Spleen (tissue), 11 donors: ENCODE measurements around the gene NFIX. TPM values are rescaled to one million over a fixed set of nuclear protein-coding genes. Genes with fewer than 3 reads are reported as not detected.

Experiments
- DNase-seq: peaks from one replicate; pipeline ENCODE4 v3.0.0-alpha.2; 2020
- H3K27ac ChIP-seq, 8 donors: fragments of 200-600 bp; sonication (generic) in 7 of 8; 1 replicate in 4 of 8; 2 replicates in 4 of 8; pipeline versions ENCODE4 v1.5.0 to v1.8.0; 2016 to 2021; ENCODE audit warnings: inconsistent platforms in 4 of 8, mild to moderate bottlenecking in 4 of 8, moderate library complexity in 1 of 8
- H3K27me3 ChIP-seq, 7 donors: fragments of 200-600 bp; sonication (generic) in 6 of 7; replicated peaks in 1 of 7; 1 replicate in 4 of 7; 2 replicates in 3 of 7; pipeline versions ENCODE4 v1.5.0 to v1.8.0; 2016 to 2021; ENCODE audit warnings: inconsistent platforms in 3 of 7, mild to moderate bottlenecking in 1 of 7
- H3K36me3 ChIP-seq, 6 donors: fragments of 200-600 bp; sonication (generic) in 5 of 6; 1 replicate in 4 of 6; 2 replicates in 2 of 6; pipeline versions ENCODE4 v1.5.0 to v1.8.0; 2016 to 2021; ENCODE audit warnings: inconsistent platforms in 2 of 6
- H3K4me1 ChIP-seq, 6 donors: fragments of 200-600 bp; sonication (generic) in 5 of 6; 1 replicate in 3 of 6; 2 replicates in 3 of 6; pipeline versions ENCODE4 v1.5.0 to v1.8.0; 2016 to 2021; ENCODE audit warnings: inconsistent platforms in 3 of 6
- H3K4me3 ChIP-seq, 8 donors: fragments of 200-600 bp; sonication (generic) in 7 of 8; 1 replicate in 4 of 8; 2 replicates in 4 of 8; pipeline versions ENCODE4 v1.5.0 to v1.8.0; 2016 to 2021; ENCODE audit warnings: inconsistent platforms in 4 of 8, mild to moderate bottlenecking in 4 of 8, moderate library complexity in 2 of 8
- H3K9me3 ChIP-seq, 8 donors: fragments of 200-600 bp; sonication (generic) in 7 of 8; 1 replicate in 4 of 8; 2 replicates in 4 of 8; pipeline versions ENCODE4 v1.5.0 to v1.8.0; 2016 to 2021; ENCODE audit warnings: inconsistent platforms in 4 of 8
- POLR2A ChIP-seq, 3 donors: fragments of 450-650 bp; IDR thresholded peaks; one replicate each; pipeline ENCODE4 v1.5.1; 2017; ENCODE audit warnings: antibody characterized with exemption in 3 of 3, mild to moderate bottlenecking in 1 of 3
- POLR2AphosphoS5 ChIP-seq, 3 donors: sonication (generic); formaldehyde crosslinking; IDR thresholded peaks; one replicate each; pipeline ENCODE4 v1.5.1; 2017; ENCODE audit warnings: antibody characterized with exemption in 3 of 3
- WGBS, 5 donors: extraction: QIAGEN DNeasy Blood & Tissue Kit in 3 of 5; methylation state at CpG; one replicate each; pipeline versions ENCODE4 v1.1.5 to v1.1.7; 2013 to 2018; 5-methylcytosine and 5-hydroxymethylcytosine counted together
- intact Hi-C: fragments of 100-400 bp; cut with DNase I; formaldehyde crosslinking; loops from one replicate; pipeline ENCODE4 v1.15.0; 2023; ENCODE audit warnings: low total_unique reads
- polyA plus RNA-seq, 3 donors: library from polyadenylated mRNA; stranded (reverse); fragments of 200-250 nt; gene quantifications; one replicate each; pipeline ENCODE4 v1.2.1, GENCODE V29; 2013
- total RNA-seq, 7 donors: library from RNA; depleted of rRNA in 3 of 7; stranded (reverse); fragments of >200 nt in 3 of 7; fragmentation: NEBNext Ultra II Directional in 4 of 7; extraction: Animal tissue kit (Norgen Biotek cat#: 25700) in 4 of 7; gene quantifications; one replicate each; pipeline versions ENCODE4 v1.1.0 to v1.2.1, GENCODE V29; 2016 to 2021
- TF ChIP-seq, protein P1 (sequence below), 11 experiments: fragments of 200-600 bp in 7 of 11; fragments of 450-650 bp in 4 of 11; sonication (generic) in 4 of 11; IDR thresholded peaks in 8 of 11; conservative IDR thresholded peaks in 3 of 11; 1 replicate in 7 of 11; 2 replicates in 4 of 11; pipeline versions ENCODE4 v1.4.0 to v1.8.0; 2016 to 2021; ENCODE audit warnings: antibody characterized with exemption in 11 of 11, inconsistent platforms in 4 of 11, mild to moderate bottlenecking in 1 of 11
- donor health status: healthy with polysubstance abuse.
- donor health status: DM: no; HTN: no; CAD: no; lungs with moderate emphysema.
- donor health status: DM: no; HTN: no; CAD: no.
- donor health status: Bipolar disorder and iron deficiency.
- donor health status: healthy.
- donor health status: DM: no; HTN: no; CAD: no.
- donor health status: DM: yes; HTN: yes; CAD: no.

NFIX gene
- total and polyA plus RNA-seq, 10 donors, result 1.1 to 41.4 (median 17.5) TPM

GRCh38 chr19:13020002-13020414 is 24.7 kb downstream of the NFIX start:
- peak overlapping the region in 5 of 8 donors; percentile 64 to 91 (median 79) for H3K27ac ChIP-seq

GRCh38 chr19:13022111-13022858 is 27.0 kb downstream of the NFIX start:
- peaks cover 0 to 6% (median 0%) of the 10 kb centered on the region in 6 donors for H3K36me3 ChIP-seq
- WGBS, 5 donors, result 24 to 34% (median 31%) methylated on average over 22 of the region's 22 CpGs
- H3K27me3 ChIP-seq, result peaks cover 0 to 39% (median 13%) of the 10 kb centered on the region in 7 donors
- no peak for DNase-seq
- H3K4me1 ChIP-seq, result peaks cover 14 to 88% (median 64%) of the 10 kb centered on the region in 6 donors
- intact Hi-C loops, result no loop called here
- H3K9me3 ChIP-seq, result no peaks in the 10 kb centered on the region
- H3K27ac ChIP-seq, result peak overlapping the region; percentile 55 to 91 (median 80)
- TF ChIP-seq, protein P1, sequence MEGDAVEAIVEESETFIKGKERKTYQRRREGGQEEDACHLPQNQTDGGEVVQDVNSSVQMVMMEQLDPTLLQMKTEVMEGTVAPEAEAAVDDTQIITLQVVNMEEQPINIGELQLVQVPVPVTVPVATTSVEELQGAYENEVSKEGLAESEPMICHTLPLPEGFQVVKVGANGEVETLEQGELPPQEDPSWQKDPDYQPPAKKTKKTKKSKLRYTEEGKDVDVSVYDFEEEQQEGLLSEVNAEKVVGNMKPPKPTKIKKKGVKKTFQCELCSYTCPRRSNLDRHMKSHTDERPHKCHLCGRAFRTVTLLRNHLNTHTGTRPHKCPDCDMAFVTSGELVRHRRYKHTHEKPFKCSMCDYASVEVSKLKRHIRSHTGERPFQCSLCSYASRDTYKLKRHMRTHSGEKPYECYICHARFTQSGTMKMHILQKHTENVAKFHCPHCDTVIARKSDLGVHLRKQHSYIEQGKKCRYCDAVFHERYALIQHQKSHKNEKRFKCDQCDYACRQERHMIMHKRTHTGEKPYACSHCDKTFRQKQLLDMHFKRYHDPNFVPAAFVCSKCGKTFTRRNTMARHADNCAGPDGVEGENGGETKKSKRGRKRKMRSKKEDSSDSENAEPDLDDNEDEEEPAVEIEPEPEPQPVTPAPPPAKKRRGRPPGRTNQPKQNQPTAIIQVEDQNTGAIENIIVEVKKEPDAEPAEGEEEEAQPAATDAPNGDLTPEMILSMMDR (IDR thresholded peaks at IDR 0.05 in 8 of 11, conservative IDR thresholded peaks at IDR 0.05 in 3 of 11), result no peak
- TF ChIP-seq POLR2AphosphoS5 (IDR thresholded peaks at IDR 0.05) (no peak), POLR2A (IDR thresholded peaks at IDR 0.05) (no peak)
- peak overlapping the region in 7 of 8 donors; percentile 3 to 69 (median 40) for H3K4me3 ChIP-seq

More at GRCh38 chr19:13020002-13020414, 24.7 kb downstream of the NFIX start:
- Histone ChIP-seq H3K4me3 (no peak overlapping the region), H3K27me3 (peaks cover 0 to 50% (median 11%) of the 10 kb centered on the region in 7 donors), H3K36me3 (no peaks in the 10 kb centered on the region), H3K4me1 (peaks cover 14 to 93% (median 66%) of the 10 kb centered on the region in 6 donors), H3K9me3 (no peaks in the 10 kb centered on the region)
- TF ChIP-seq, protein P1 (IDR thresholded peaks at IDR 0.05 in 8 of 11, conservative IDR thresholded peaks at IDR 0.05 in 3 of 11), result no peak
- intact Hi-C loops, result no loop called here
- WGBS, 5 donors, result 52 to 79% (median 73%) methylated on average over 7 of the region's 7 CpGs
- DNase-seq, result no peak

DNA sequence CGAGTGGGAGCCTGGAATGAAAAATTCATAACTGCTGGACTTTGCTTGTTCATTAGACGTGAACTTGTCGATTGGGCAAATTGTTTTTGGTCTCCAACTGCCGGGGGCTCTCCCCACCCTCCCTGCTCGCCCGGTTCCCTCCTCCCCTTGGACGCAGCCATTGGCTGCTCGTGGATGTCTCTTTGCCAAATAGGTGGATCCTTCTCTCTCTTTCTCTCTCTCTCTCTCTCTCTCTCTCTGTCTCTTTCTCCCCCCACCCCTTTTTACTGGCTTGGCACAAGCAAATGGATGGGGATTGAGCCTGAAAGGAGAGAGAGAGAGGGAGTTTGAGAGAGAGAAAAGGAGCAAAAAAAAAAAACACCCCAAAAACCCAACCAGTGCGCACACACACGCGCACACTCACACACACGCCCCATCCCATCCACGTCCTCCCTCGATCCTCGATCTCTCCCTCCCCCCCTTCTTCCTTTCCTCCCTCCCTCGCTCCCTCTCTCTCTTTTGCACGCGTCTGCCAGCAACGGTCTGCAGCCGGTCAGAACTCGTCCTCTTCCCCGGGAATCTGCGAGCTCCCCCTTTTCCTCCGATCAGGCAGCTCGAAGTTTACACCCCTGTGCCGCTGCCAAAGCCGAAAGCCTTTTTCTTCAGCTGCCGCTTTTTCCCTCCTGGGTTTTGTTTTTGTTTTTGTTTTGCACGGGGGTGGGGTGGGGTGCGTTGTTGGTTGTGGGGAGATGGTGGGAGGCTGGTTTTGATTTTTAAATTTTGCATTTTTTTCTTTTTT is 27.8 kb downstream of the NFIX start:
- peaks cover 0 to 6% (median 0%) of the 10 kb centered on the region in 6 donors for H3K36me3 ChIP-seq
- peaks cover 11 to 80% (median 57%) of the 10 kb centered on the region in 6 donors for H3K4me1 ChIP-seq
- intact Hi-C loops, result no loop called here
- H3K27ac ChIP-seq, result peak overlapping the region; percentile 55 to 91 (median 80)
- H3K9me3 ChIP-seq, result no peaks in the 10 kb centered on the region
- no peak for TF ChIP-seq POLR2A (IDR thresholded peaks at IDR 0.05)
- TF ChIP-seq, protein P1 (IDR thresholded peaks at IDR 0.05 in 8 of 11, conservative IDR thresholded peaks at IDR 0.05 in 3 of 11), result no peak
- TF ChIP-seq POLR2AphosphoS5 (IDR thresholded peaks at IDR 0.05), result peak in 2 of 3 donors; percentile 3 to 54
- H3K27me3 ChIP-seq, result peaks cover 0 to 35% (median 13%) of the 10 kb centered on the region in 7 donors
- no peak for DNase-seq
- WGBS, 5 donors, result 2 to 6% (median 3%) methylated on average over 30 of the region's 30 CpGs
- H3K4me3 ChIP-seq, result peak overlapping the region; percentile 1 to 69 (median 39)
